Activated effector memory CD4-positive, alpha-beta T cell treated with anti-CD3 and anti-CD28 coated beads, Interleukin-2, amount 50 U/mL, for 16 hours (primary cell): ENCODE results near the gene AMDHD2.

Experiments
- DNase-seq: peaks from one replicate; pipeline ENCODE4 v3.0.0-alpha.2; 2020

AMDHD2 gene

DNA sequence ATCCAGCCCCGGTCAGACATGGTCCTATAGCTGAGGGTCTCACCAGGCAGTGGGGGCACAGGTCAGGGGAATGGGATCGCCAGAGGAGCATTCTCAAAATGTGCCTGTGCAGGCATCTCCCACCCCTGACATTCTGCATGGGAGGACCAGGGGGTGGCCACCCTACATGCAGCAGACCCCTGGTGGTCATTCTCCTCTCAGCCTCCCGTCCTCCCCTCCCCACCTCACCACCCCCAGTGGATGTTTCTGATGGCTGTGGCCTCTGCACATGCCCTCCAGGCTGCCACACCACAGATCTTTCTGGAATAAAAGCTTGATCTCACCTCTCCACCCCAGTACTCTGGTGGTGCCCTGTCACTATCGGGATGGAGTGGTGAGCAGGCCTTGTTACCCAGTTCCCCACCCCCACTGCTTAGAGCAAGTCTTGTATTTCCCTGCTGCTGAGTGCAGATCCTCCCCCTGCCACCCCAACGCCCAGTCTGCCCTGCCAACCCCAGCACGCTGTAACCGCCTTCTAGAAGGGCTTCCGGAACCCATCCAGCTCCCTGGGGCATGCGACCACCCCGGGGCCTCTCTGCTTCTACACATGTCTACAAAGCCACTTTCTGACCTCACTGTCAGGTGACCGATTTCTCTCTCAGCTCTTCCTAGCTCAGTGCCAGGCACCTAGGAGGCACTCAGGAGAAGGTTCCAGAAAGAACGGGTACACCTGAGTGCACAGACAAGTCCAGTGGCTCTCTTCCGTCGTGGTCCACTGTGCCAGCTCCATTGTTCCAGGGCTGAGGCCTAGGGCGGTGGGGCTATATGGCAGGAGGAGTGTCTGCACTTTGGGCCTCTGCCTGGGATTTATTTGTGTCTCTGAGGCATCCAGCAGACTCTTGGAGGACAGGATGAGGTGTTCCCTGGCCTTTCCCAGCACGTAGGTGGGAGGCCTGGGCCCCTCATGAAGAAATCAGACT is 36.0 kb upstream of the AMDHD2 start:
- no peak for DNase-seq

DNA sequence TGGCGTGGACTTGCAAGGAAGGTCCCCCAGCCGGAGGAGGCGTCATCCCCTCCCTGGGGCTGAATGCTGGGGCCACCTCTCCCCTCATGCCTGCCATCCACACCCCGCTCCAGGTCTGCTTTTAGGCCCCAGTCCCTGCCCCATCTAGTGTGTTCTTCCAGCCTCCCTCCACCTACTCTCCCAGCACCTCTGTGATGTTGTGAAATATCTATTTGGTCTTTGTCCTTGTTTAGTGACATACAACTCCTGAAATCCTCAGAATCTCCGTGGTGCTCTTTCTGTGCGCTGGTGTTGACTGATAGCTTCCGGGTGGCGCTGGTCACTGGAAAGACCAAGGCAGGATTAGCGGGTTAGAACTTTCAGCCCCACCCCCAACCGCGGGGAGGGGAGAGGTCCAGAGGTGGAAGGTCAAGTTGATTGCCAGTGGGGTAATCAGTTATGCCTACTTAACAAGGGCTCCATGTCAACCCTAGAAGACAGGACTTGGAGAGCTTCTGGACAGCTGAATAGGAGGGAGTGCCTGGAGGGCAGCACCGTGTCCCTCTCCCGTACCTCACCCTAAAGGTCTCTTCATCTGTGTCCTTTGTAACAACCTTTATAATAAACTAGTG is 35.2 kb upstream of the AMDHD2 start:
- DNase-seq: no peak

DNA sequence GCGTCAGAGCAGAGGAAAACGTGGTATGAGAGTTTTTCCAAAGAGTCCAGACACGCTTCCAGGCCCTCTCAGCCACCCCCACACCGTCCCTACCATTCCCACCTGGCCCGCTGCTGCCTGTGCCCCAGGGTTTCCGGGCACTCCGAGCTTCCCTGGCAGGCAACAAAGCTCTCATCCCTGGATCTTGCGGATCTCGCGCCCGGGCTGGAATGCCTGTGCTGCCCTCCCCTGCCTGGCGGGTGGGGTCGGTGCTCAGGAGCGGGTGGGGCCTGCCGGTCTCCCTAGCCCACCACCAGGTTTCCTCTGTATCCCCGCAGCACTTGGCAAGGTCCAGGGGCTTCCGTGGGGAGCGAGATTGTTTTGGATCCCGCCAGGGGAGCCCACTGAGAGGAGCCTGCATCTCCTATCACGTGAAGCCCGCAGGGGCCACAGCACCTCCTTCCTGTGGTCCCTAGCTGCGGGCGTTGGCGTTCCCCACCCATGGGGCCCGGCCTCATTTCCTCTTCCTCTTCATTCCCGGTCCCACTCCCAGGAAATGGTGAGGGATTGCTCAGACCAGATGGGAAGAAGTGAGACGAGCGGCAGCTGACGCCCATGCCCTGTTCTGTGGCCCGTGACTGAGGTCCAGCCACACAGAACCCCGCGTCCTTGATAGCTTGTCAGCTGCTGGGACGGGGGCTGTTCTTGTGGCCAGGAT is 34.2 kb upstream of the AMDHD2 start:
- DNase-seq: no peak

DNA sequence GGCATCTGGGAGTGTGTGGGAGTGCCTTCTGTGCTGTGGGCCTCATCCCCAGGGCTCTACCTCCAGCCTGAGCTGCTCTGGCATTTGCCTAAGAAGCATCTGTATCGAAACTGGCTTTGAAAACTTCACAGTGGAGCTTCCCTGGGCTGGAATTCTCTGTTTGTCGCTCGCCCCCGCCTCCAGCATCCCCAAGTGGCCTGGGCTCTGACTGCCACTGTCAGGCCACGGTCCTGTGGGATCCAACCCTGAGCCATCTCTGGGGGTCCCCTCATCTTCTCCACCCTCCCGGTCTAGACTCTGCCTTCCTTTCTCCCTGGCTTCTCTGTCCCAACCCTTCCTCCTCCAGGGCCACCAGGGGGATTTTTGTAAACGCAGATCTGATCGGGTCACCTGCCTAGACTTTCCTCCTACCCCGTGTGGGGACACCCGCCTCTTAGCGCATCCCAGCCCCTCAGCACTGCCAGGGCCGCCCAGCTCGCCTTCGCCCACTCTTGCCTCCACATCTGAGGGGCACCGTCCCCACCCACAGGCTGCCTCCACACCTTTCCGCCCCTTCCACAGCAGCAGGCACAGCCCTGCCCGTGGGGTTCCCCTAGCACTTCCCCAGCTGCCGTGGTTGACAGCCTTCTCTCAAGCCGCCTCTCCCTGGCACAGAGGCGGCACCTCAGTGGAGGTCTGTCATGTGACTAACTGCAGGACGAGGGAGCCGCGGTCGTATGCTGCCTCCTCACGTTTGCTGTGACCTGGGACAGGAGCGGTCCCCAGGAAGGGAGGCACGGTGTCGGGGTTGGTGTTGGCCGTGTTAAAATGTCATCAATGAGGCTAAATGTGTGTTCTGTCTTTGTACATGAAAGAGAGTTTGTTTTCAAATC is 33.3 kb upstream of the AMDHD2 start:
- DNase-seq: peak; percentile 90

DNA sequence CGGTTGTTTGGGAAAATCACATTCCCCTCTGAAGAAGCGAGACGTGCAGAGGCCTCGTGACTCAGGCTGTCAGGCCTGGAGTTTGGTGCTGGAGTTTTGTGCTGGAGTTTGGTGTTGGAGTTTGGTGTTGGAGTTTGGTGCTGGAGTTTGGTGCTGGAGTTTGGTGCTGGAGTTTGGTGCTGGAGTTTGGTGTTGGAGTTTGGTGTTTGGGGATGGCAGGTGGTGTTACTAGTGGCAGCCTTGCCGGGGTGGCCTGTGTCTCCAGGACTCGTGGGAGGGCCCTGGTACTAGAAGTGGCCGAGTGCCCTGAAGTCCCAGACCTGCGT is 32.7 kb upstream of the AMDHD2 start:
- DNase-seq: no peak

- no peak for DNase-seq
Observed at GRCh38 chr16:2487903-2488531, 32.2 kb upstream of the AMDHD2 start.

- no peak for DNase-seq
Observed at GRCh38 chr16:2489581-2489980, 30.6 kb upstream of the AMDHD2 start.

- no peak for DNase-seq
Observed at GRCh38 chr16:2490190-2491105, 29.7 kb upstream of the AMDHD2 start.

- no peak for DNase-seq
Observed at GRCh38 chr16:2492292-2492691, 27.9 kb upstream of the AMDHD2 start.

GRCh38 chr16:2493605-2494004 is 26.6 kb upstream of the AMDHD2 start:
- no peak for DNase-seq

- DNase-seq: no peak
Observed at GRCh38 chr16:2494616-2495015, 25.6 kb upstream of the AMDHD2 start.

DNA sequence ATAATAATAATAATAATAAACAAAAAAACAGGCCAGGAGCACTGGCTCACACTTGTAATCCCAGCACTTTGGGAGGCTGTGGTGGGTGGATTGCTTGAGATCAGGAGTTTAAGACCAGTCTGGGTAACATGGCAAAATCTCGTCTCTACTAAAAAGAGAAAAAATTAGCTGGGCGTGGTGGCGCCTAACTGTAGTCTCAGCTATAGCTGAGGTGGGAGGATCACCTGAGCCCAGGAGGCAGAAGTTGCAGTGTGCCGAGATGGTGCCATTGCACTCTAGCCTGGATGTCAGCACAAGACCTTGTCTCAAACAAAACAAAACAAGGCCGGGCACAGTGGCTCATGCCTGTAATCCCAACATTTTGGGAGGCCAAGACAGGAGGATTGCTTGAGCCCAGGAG is 25.1 kb upstream of the AMDHD2 start:
- DNase-seq: no peak

DNA sequence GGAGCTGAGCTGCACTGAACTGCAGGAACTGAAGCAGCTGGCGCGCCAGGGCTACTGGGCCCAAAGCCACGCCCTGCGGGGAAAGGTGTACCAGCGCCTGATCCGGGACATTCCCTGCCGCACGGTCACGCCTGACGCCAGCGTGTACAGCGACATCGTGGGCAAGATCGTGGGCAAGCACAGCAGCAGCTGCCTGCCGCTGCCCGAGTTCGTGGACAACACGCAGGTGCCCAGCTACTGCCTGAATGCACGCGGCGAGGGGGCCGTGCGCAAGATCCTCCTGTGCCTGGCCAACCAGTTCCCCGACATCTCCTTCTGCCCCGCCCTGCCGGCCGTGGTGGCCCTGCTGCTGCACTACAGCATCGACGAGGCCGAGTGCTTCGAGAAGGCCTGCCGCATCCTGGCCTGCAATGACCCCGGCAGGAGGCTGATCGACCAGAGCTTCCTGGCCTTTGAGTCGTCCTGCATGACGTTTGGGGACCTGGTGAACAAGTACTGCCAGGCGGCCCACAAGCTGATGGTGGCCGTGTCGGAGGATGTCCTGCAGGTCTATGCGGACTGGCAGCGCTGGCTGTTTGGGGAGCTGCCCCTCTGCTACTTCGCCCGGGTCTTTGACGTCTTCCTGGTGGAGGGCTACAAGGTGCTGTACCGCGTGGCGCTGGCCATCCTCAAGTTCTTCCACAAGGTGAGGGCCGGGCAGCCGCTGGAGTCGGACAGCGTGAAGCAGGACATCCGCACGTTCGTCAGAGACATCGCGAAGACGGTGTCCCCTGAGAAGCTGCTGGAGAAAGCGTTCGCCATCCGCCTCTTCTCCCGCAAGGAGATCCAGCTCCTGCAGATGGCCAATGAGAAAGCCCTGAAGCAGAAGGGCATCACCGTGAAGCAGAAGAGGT is 23.7 kb upstream of the AMDHD2 start:
- DNase-seq: no peak

DNA sequence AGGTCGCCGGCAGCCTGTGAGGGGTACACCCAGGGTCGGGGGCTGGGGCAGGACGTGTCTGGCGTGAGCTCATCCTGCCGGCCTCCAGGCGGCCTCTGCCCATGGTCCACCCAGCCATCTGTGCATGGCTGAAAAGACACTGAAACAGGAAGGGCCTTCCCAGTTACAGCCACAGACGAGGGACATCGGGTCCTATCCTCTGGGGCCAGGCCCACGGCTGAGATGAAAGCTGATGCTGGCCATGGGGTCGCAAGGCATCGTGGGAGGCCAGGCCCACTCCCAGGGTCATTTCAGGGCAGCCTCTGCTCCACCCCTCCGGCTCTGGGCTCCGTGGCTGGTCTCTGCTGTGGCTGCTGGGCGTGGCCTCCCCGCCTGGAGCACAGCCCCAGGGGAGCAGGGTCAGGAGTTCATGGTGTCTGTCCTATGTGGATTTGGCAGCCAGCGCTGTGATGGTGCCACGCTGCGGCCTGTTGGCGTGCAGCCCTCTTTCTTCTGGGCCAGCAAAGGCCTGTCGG is 23.0 kb upstream of the AMDHD2 start:
- DNase-seq: no peak

GRCh38 chr16:2497695-2498484 is 22.3 kb upstream of the AMDHD2 start:
- DNase-seq: no peak

- DNase-seq: no peak
Observed at GRCh38 chr16:2498531-2499253, 21.5 kb upstream of the AMDHD2 start.

- DNase-seq: no peak
Observed at GRCh38 chr16:2499454-2499853, 20.7 kb upstream of the AMDHD2 start.

- DNase-seq: no peak
Observed at GRCh38 chr16:2499890-2500429, 20.2 kb upstream of the AMDHD2 start.
